OCI-LY3 (cell line): Measurements from ENCODE around the gene DOCK1.

Source experiments
- H2AFZ ChIP-seq: fragments of 200-600, 300-600 bp; shearing (Covaris generic); 2 replicates; pipeline ENCODE4 v1.6.0; 2014; ENCODE audit warnings: antibody characterized with exemption, low read depth, low read length
- H3K27ac ChIP-seq: fragments of 200-600, 300-600 bp; sonication (generic); 2 replicates; pipeline ENCODE4 v1.5.1; 2014; ENCODE audit warnings: mild to moderate bottlenecking, low read length, moderate library complexity, mixed read lengths
- H3K27me3 ChIP-seq: fragments of 200-600, 300-600 bp; sonication (generic); 2 replicates; pipeline ENCODE4 v1.6.1; 2014; ENCODE audit warnings: low read depth, low read length, mixed read lengths
- H3K36me3 ChIP-seq: fragments of 200-600, 300-600 bp; sonication (generic); replicated peaks from 2 replicates; pipeline ENCODE3; 2014; ENCODE audit warnings: low read depth, low read length, mixed read lengths
- H3K4me1 ChIP-seq: fragments of 300-600, 200-600 bp; sonication (generic); 2 replicates; pipeline ENCODE4 v1.6.1; 2014; ENCODE audit warnings: low read length, mixed read lengths
- H3K4me2 ChIP-seq: fragments of 200-600, 300-600 bp; sonication (generic); 2 replicates; pipeline ENCODE4 v1.6.1; 2014; ENCODE audit warnings: low read length, mixed read lengths
- H3K4me3 ChIP-seq: fragments of 300-600, 200-600 bp; sonication (generic); 2 replicates; pipeline ENCODE4 v1.5.1; 2014; ENCODE audit warnings: antibody characterized with exemption, mild to moderate bottlenecking, low read length, moderate library complexity
- H3K79me2 ChIP-seq: fragments of 300-600, 200-600 bp; shearing (Covaris generic); 2 replicates; pipeline ENCODE4 v1.6.1; 2014; ENCODE audit warnings: mild to moderate bottlenecking, low read length, mixed read lengths
- H3K9ac ChIP-seq: fragments of 300-600, 200-600 bp; shearing (Covaris generic); 2 replicates; pipeline ENCODE4 v1.6.0; 2014; ENCODE audit warnings: mild to moderate bottlenecking, low read length, moderate library complexity
- H3K9me3 ChIP-seq: fragments of 200-600, 300-600 bp; shearing (Covaris generic); 2 replicates; pipeline ENCODE4 v1.6.1; 2014; ENCODE audit warnings: low read length, mixed read lengths; ENCODE audit not compliant: insufficient read depth
- H4K20me1 ChIP-seq: fragments of 200-600, 300-600 bp; sonication (generic); 2 replicates; pipeline ENCODE4 v1.6.1; 2016; ENCODE audit warnings: low read length, mixed read lengths; ENCODE audit not compliant: insufficient read depth
- EZH2phosphoT487 ChIP-seq: fragments of 200-600 bp; shearing (Covaris generic); IDR thresholded peaks from 2 replicates; pipeline ENCODE4 v1.6.1; 2018; ENCODE audit warnings: antibody characterized with exemption, mixed run types, low read depth
- TF ChIP-seq, protein P1 (sequence below): fragments of 200-600, 300-600 bp; sonication (generic); IDR thresholded peaks from 2 replicates; pipeline ENCODE4 v1.5.1; 2014; ENCODE audit warnings: antibody characterized with exemption, low read length, low read depth

The DOCK1 gene

GRCh38 chr10:127148066-127148932, 243.1 kb downstream of the DOCK1 start:
- TF ChIP-seq, protein P1, sequence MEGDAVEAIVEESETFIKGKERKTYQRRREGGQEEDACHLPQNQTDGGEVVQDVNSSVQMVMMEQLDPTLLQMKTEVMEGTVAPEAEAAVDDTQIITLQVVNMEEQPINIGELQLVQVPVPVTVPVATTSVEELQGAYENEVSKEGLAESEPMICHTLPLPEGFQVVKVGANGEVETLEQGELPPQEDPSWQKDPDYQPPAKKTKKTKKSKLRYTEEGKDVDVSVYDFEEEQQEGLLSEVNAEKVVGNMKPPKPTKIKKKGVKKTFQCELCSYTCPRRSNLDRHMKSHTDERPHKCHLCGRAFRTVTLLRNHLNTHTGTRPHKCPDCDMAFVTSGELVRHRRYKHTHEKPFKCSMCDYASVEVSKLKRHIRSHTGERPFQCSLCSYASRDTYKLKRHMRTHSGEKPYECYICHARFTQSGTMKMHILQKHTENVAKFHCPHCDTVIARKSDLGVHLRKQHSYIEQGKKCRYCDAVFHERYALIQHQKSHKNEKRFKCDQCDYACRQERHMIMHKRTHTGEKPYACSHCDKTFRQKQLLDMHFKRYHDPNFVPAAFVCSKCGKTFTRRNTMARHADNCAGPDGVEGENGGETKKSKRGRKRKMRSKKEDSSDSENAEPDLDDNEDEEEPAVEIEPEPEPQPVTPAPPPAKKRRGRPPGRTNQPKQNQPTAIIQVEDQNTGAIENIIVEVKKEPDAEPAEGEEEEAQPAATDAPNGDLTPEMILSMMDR, result no peak
- no peak for TF ChIP-seq EZH2phosphoT487
- H3K4me1 ChIP-seq, result no peaks in the 10 kb centered on the region
- no peaks in the 10 kb centered on the region for H3K36me3 ChIP-seq
- H3K27ac ChIP-seq, result no peak overlapping the region
- H3K4me2 ChIP-seq, result no peak overlapping the region
- H3K9ac ChIP-seq, result no peak overlapping the region
- no peaks in the 10 kb centered on the region for H3K27me3 ChIP-seq
- H2AFZ ChIP-seq, result no peak overlapping the region
- H3K4me3 ChIP-seq, result no peak overlapping the region
- H4K20me1 ChIP-seq, result no peaks in the 10 kb centered on the region
- no peaks in the 10 kb centered on the region for H3K79me2 ChIP-seq
- no peaks in the 10 kb centered on the region for H3K9me3 ChIP-seq

DNA sequence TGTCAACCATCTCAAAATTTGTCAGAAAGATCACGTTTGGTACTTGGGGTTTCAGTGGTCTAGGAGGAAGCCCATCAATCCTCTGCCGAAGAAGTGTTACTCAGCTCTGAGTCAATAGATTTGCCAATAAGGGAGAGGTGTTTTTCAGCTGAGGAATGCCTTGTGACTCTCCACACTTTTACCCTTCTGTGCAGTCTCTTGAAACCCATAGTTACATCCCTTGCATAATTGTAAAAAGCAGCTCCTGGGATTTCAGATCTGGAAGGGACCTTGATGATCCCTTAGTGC, 243.6 kb downstream of the DOCK1 start:
- Histone ChIP-seq H3K9ac (no peak overlapping the region), H3K4me2 (no peak overlapping the region)
- TF ChIP-seq EZH2phosphoT487, result no peak
- TF ChIP-seq, protein P1, result no peak

DNA sequence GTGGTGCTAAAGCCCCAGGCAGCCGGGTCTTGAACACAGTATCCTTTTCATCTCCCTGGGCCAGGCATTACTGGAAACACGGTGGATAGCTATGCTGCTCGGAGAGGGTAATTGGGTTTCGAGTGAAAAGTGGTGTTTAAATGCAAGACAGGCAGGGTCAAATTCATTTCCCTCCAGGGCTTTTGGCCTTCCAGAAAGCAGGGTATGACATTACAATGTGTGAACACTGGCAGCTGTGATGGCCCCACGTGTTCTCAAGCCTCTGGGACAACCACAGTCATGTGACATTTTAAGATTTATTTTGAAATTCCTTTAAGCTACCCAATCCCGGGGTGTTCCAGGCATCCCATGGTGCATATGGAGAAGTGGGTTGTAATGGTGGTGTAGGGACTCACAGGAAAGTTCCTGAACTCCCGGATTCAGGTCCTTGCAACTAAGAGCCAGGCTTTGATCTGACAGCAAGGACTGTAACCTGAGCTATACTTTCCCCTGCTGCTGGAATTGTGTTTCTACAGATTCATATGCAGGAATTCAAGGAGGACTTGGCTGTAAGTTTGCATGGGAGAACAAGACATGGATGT, 244.4 kb downstream of the DOCK1 start:
- Histone ChIP-seq H3K27ac (no peak overlapping the region), H3K4me2 (no peak overlapping the region)

More for the DNA sequence above, 243.6 kb downstream of the DOCK1 start:
- Histone ChIP-seq H3K79me2 (no peaks in the 10 kb centered on the region), H3K27me3 (no peaks in the 10 kb centered on the region), H3K36me3 (no peaks in the 10 kb centered on the region), H3K4me3 (no peak overlapping the region), H2AFZ (no peak overlapping the region), H3K4me1 (no peaks in the 10 kb centered on the region), H4K20me1 (no peaks in the 10 kb centered on the region), H3K9me3 (no peaks in the 10 kb centered on the region), H3K27ac (no peak overlapping the region)

DNA sequence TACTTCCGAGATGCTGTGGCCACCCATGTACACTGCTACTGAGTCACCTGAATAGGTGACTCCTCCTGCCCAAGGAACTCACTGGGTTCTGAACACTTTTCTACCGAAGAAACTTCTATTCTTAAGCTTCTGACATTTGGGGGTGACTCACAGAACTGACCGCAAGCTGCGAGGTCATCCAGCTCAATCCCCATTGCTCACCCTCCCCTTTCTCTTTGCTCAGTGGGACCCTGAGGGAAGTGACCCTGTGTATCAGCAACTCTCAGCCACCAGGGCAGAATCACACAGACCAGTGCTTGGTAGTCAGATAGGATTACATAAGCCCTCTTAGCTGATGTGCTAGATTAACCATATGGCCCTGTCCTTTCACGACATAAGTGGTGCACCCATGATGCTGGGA, 244.9 kb downstream of the DOCK1 start:
- no peaks in the 10 kb centered on the region for H4K20me1 ChIP-seq
- H3K27ac ChIP-seq, result no peak overlapping the region
- no peaks in the 10 kb centered on the region for H3K36me3 ChIP-seq

More for the DNA sequence above, 244.4 kb downstream of the DOCK1 start:
- no peaks in the 10 kb centered on the region for H3K27me3 ChIP-seq
- no peak overlapping the region for H2AFZ ChIP-seq
- TF ChIP-seq, protein P1, result no peak
- TF ChIP-seq EZH2phosphoT487, result no peak
- H3K9ac ChIP-seq, result no peak overlapping the region
- H4K20me1 ChIP-seq, result no peaks in the 10 kb centered on the region
- H3K36me3 ChIP-seq, result no peaks in the 10 kb centered on the region
- no peak overlapping the region for H3K4me3 ChIP-seq
- H3K4me1 ChIP-seq, result no peaks in the 10 kb centered on the region
- no peaks in the 10 kb centered on the region for H3K79me2 ChIP-seq
- no peaks in the 10 kb centered on the region for H3K9me3 ChIP-seq

More for the DNA sequence above, 244.9 kb downstream of the DOCK1 start:
- H3K9me3 ChIP-seq, result no peaks in the 10 kb centered on the region
- H3K79me2 ChIP-seq, result no peaks in the 10 kb centered on the region
- TF ChIP-seq, protein P1, result no peak
- TF ChIP-seq EZH2phosphoT487, result no peak
- no peak overlapping the region for H2AFZ ChIP-seq
- H3K4me3 ChIP-seq, result no peak overlapping the region
- no peaks in the 10 kb centered on the region for H3K27me3 ChIP-seq
- H3K9ac ChIP-seq, result no peak overlapping the region
- no peak overlapping the region for H3K4me2 ChIP-seq
- no peaks in the 10 kb centered on the region for H3K4me1 ChIP-seq
